GM12878 (cell line): ENCODE measurements around the gene NCKAP5. TPM values are rescaled to one million over a fixed set of nuclear protein-coding genes. Genes with fewer than 3 reads are reported as not detected.

ENCODE experiments used
- ATAC-seq: fragments of 200-7000 bp; cut with Tn5 transposase; 3 replicates; pipeline ENCODE4 v1.9.1; 2020; ENCODE audit warnings: mild to moderate bottlenecking, moderate library complexity
- BruUV-seq: library from RNA; stranded (reverse); fragments of 400-500 nt; replicated peaks from 2 replicates; lab custom pipeline; 2021; lab: Mats Ljungman, UMichigan
- CTCF ChIA-PET: fragments of 300-600 bp; sonication (Branson Sonifier 250); formaldehyde crosslinking; extraction: SDS; loops from one replicate; lab custom pipeline; 2021; ENCODE audit warnings: inconsistent platforms; lab: Yijun Ruan, JAX
- POLR2A ChIA-PET: fragments of 350-600 bp; formaldehyde crosslinking; extraction: SDS; loops from one replicate; lab custom pipeline; 2021; ENCODE audit warnings: inconsistent platforms; lab: Charles Lee
- RAD21 ChIA-PET: fragments of 300-600 bp; sonication (Branson Sonifier 250); formaldehyde crosslinking; loops from one replicate; lab custom pipeline; 2023; ENCODE audit warnings: antibody characterized with exemption; ENCODE audit not compliant: unreplicated experiment; lab: Charles Lee
- SMC1A ChIA-PET: fragments of 300-600 bp; sonication (Branson Sonifier 250); formaldehyde crosslinking; loops from one replicate; lab custom pipeline; 2023; ENCODE audit not compliant: unreplicated experiment, uncharacterized antibody; lab: Charles Lee
- DNase-seq: peaks from one replicate; pipeline ENCODE4 v3.0.0-alpha.2; 2011; ENCODE audit warnings: low read depth, low spot score
- FAIRE-seq: peaks from 3 replicates; lab custom pipeline; 2011; peaks lifted over from hg19 to GRCh38; lab: Jason Lieb, UNC
- H2AFZ ChIP-seq: 2 replicates; pipeline ENCODE4 v1.6.0; 2011; ENCODE audit warnings: low read depth, low read length, control low read depth; ENCODE audit not compliant: control insufficient read depth
- H3K27ac ChIP-seq: 2 replicates; pipeline ENCODE4 v1.5.1; 2011; ENCODE audit warnings: control low read depth; ENCODE audit not compliant: control insufficient read depth, insufficient read depth
- H3K27me3 ChIP-seq, 2 experiments: replicated peaks in 1 of 2; 2 replicates each; pipeline versions ENCODE4 v1.6.0 to v1.6.1; 2011; ENCODE audit warnings: low read length in 1 of 2; ENCODE audit not compliant: control insufficient read depth in 2 of 2, insufficient read depth in 2 of 2
- H3K36me3 ChIP-seq, 2 experiments: 2 replicates each; pipeline ENCODE4 v1.5.1; 2011; ENCODE audit warnings: low read length in 1 of 2; ENCODE audit not compliant: control insufficient read depth in 2 of 2, insufficient read depth in 2 of 2
- H3K4me1 ChIP-seq: 2 replicates; pipeline ENCODE4 v1.6.1; 2011; ENCODE audit warnings: mild to moderate bottlenecking, low read length, moderate library complexity, mixed read lengths; ENCODE audit not compliant: control insufficient read depth, insufficient read depth
- H3K4me2 ChIP-seq: 2 replicates; pipeline ENCODE4 v1.6.0; 2011; ENCODE audit warnings: control low read depth; ENCODE audit not compliant: control insufficient read depth, insufficient read depth
- H3K4me3 ChIP-seq: fragments of 200-600 bp; sonication (generic); 2 replicates; pipeline ENCODE4 v1.5.1; 2016
- H3K79me2 ChIP-seq: 2 replicates; pipeline ENCODE4 v1.6.0; 2011; ENCODE audit warnings: low read length; ENCODE audit not compliant: control insufficient read depth, insufficient read depth
- H3K9ac ChIP-seq: 2 replicates; pipeline ENCODE4 v1.8.0; 2011; ENCODE audit warnings: low read length, control low read depth, mixed read lengths; ENCODE audit not compliant: control insufficient read depth, insufficient read depth
- H3K9me3 ChIP-seq: replicated peaks from 3 replicates; pipeline ENCODE4 v1.5.1; 2011; ENCODE audit warnings: mild to moderate bottlenecking, low read length; ENCODE audit not compliant: control insufficient read depth, insufficient read depth
- H4K20me1 ChIP-seq: 2 replicates; pipeline ENCODE4 v1.6.0; 2011; ENCODE audit not compliant: control insufficient read depth, insufficient read depth
- CHD1 ChIP-seq: IDR thresholded peaks from 2 replicates; pipeline ENCODE4 v1.6.1; 2012; ENCODE audit warnings: low read depth, low read length, improper control_type of control experiment
- EGR1 ChIP-seq, 2 experiments: IDR thresholded peaks; 1 replicate in 1 of 2; 2 replicates in 1 of 2; pipeline ENCODE4 v1.6.1; 2011 to 2012; ENCODE audit warnings: low read depth in 2 of 2, low read length in 2 of 2, borderline replicate concordance in 1 of 2, mild to moderate bottlenecking in 1 of 2, moderate library complexity in 1 of 2
- EP300 ChIP-seq, 2 experiments: fragments of 150-350 bp in 1 of 2; IDR thresholded peaks; 2 replicates each; pipeline ENCODE4 v1.6.1; 2011 to 2012; ENCODE audit warnings: low read depth in 2 of 2, low read length in 2 of 2, borderline replicate concordance in 1 of 2, improper control_type of control experiment in 1 of 2, inconsistent platforms in 1 of 2; ENCODE audit not compliant: control insufficient read depth in 1 of 2
- IRF4 ChIP-seq: IDR thresholded peaks from 2 replicates; pipeline ENCODE4 v1.6.1; 2011; ENCODE audit warnings: low read depth, low read length
- MEF2B ChIP-seq: fragments of 450-650 bp; IDR thresholded peaks from 2 replicates; pipeline ENCODE4 v1.6.1; 2018; ENCODE audit warnings: mild to moderate bottlenecking, moderate library complexity; ENCODE audit not compliant: partially characterized antibody, poor library complexity, severe bottlenecking
- NFYB ChIP-seq: IDR thresholded peaks from 2 replicates; pipeline ENCODE4 v1.6.1; 2011; ENCODE audit warnings: low read depth, mild to moderate bottlenecking, low read length, improper control_type of control experiment, moderate library complexity; ENCODE audit not compliant: insufficient read depth
- PML ChIP-seq: IDR thresholded peaks from 2 replicates; pipeline ENCODE4 v1.6.1; 2012; ENCODE audit warnings: low read length, inconsistent platforms
- ZBTB11 ChIP-seq: fragments of 450-650 bp; formaldehyde crosslinking; IDR thresholded peaks from 2 replicates; pipeline ENCODE4 v1.5.0; 2022; ENCODE audit warnings: mild to moderate bottlenecking, missing genetic modification characterization
- ZNF274 ChIP-seq: IDR thresholded peaks from one replicate; pipeline ENCODE4 v1.8.0; 2011; ENCODE audit not compliant: insufficient read length, insufficient read depth
- WGBS: methylation state at CpG from one replicate; pipeline ENCODE4 v1.1.6; 2016; ENCODE audit warnings: low lambda C conversion rate; ENCODE audit not compliant: insufficient replicate concordance, insufficient coverage; ENCODE audit errors: missing lambda C conversion rate; 5-methylcytosine and 5-hydroxymethylcytosine counted together
- in situ Hi-C: fragments of 300-500 bp; cut with MboI; formaldehyde crosslinking; loops from 9 replicates; pipeline ENCODE4 v1.14.3; 2018; ENCODE audit warnings: mixed read lengths
- intact Hi-C: fragments of 100-400 bp; cut with micrococcal nuclease; formaldehyde crosslinking; loops from one replicate; pipeline ENCODE4 v1.14.2; 2022; ENCODE audit not compliant: unreplicated experiment
- polyA plus RNA-seq, 11 experiments: library from polyadenylated mRNA; depleted of rRNA in 4 of 11; unstranded in 6 of 11; stranded (reverse) in 5 of 11; fragments of >200 nt; fragmentation: Nextera tagmentation in 4 of 11; fragmentation: Illumina TruSeq in 1 of 11; extraction: Ambion mirVana in 4 of 11; extraction: Trizol in 1 of 11; gene quantifications; 1 replicate in 1 of 11; 2 replicates in 10 of 11; pipeline versions ENCODE4 v1.2.1 to v1.2.3, GENCODE V29; 2011 to 2016; ENCODE audit warnings: inconsistent platforms in 2 of 11, missing spikeins in 2 of 11, low read depth in 1 of 11
- total RNA-seq, 4 experiments: library from RNA; depleted of rRNA in 3 of 4; stranded (reverse); fragments of >200 nt in 3 of 4; fragmentation: Illumina TruSeq in 1 of 4; extraction: Trizol in 1 of 4; gene quantifications; 2 replicates each; pipeline versions ENCODE4 v1.2.1 to v1.2.3, GENCODE V29; 2013 to 2021

NCKAP5 gene
- total and polyA plus RNA-seq, 10 of the 15 experiments (the other 5 are each of a cell fraction or from before 2014, with no cell fraction given): 0.06 to 0.44 (median 0.16) TPM

- intact Hi-C loops (no loop called here), in situ Hi-C loops (no loop called here)
- ChIA-PET RAD21 (no interaction called here), SMC1A (interaction anchor here (1.8 kb wide), 1 partner anchor 14 kb away, joined by 5 read pairs; no protein-coding TSS in a partner anchor), CTCF (interaction anchor here (0.8 to 1.8 kb wide), 2 partner anchors 19 to 41 kb away, joined by 4 read pairs; no protein-coding TSS in a partner anchor), POLR2A (interaction anchor here (1.3 kb wide), 1 partner anchor 43 kb away, joined by 3 read pairs; no protein-coding TSS in a partner anchor)
- Histone ChIP-seq H3K4me1 (no peaks in the 10 kb centered on the region), H3K27ac (no peak overlapping the region), H3K4me2 (no peak overlapping the region), H3K36me3 (no peaks in the 10 kb centered on the region), H2AFZ (no peak overlapping the region), H3K4me3 (no peak overlapping the region), H3K9ac (no peak overlapping the region), H3K27me3 (no peaks in the 10 kb centered on the region), H4K20me1 (no peaks in the 10 kb centered on the region), H3K9me3 (no peaks in the 10 kb centered on the region), H3K79me2 (no peaks in the 10 kb centered on the region)
- 21% methylated on average over 4 of the region's 4 CpGs for whole genome bisulfite sequencing
- TF ChIP-seq EGR1 (IDR thresholded peaks at IDR 0.05; ENCODE audit: borderline replicate concordance in 1 of 2, low read depth in 2 of 2, low read length in 2 of 2): no peak
- no peak for TF ChIP-seq NFYB
- TF ChIP-seq ZNF274: no peak
- TF ChIP-seq EP300 (IDR thresholded peaks at IDR 0.05; ENCODE audit: borderline replicate concordance in 1 of 2, control insufficient read depth in 1 of 2, low read depth in 2 of 2, low read length in 2 of 2): no peak
- DNase-seq (no peak), ATAC-seq (no peak), FAIRE-seq (no peak)
- no TSS peak for BruUV-seq
Observed at GRCh38 chr2:133457861-133458260, 110.4 kb downstream of the NCKAP5 start.

- Histone ChIP-seq H3K9me3 (no peaks in the 10 kb centered on the region), H3K36me3 (no peaks in the 10 kb centered on the region), H3K27ac (no peak overlapping the region), H3K4me1 (no peaks in the 10 kb centered on the region), H3K79me2 (no peaks in the 10 kb centered on the region), H3K4me2 (no peak overlapping the region), H2AFZ (no peak overlapping the region), H3K27me3 (no peaks in the 10 kb centered on the region), H4K20me1 (no peaks in the 10 kb centered on the region), H3K9ac (no peak overlapping the region), H3K4me3 (no peak overlapping the region)
- RAD21 ChIA-PET: no interaction called here
- CTCF ChIA-PET: no interaction called here
- ATAC-seq: no peak
- no TSS peak for BruUV-seq
- in situ Hi-C loops: no loop called here
- DNase-seq: no peak
- no peak for FAIRE-seq
- SMC1A ChIA-PET: interaction anchor here (1.2 to 1.8 kb wide), 2 partner anchors 13 to 36 kb away, joined by 3 to 5 read pairs; no protein-coding TSS in a partner anchor
- intact Hi-C loops: no loop called here
- POLR2A ChIA-PET: no interaction called here
- 15% methylated on average over 3 of the region's 3 CpGs for WGBS
- no peak for TF ChIP-seq EP300 (IDR thresholded peaks at IDR 0.05; ENCODE audit: borderline replicate concordance in 1 of 2, control insufficient read depth in 1 of 2, low read depth in 2 of 2, low read length in 2 of 2)
- no peak for TF ChIP-seq PML
- TF ChIP-seq MEF2B: no peak
- no peak for TF ChIP-seq IRF4
- no peak for TF ChIP-seq CHD1
- no peak for TF ChIP-seq ZBTB11 (CRISPR knock-in tag)
Observed at GRCh38 chr2:133456971-133457370, 111.3 kb downstream of the NCKAP5 start.
